ENCODE measurements around the gene PELI3.
"Not testable (repeated sequence)": the region's sequence is repeated elsewhere in the genome, so short reads cannot be mapped to it uniquely, and the experiment has no call there.

The PELI3 gene

GRCh38 chr11:66466225-66467033, at the start of gene PELI3:
TSS of gene PELI3 (plus strand) at chr11:66466905. CDS start at chr11:66468129, 1,224 bp downstream.
- peak; percentile 96 for DNase-seq

- DNase-seq = no peak
Observed at GRCh38 chr11:66417000-66417399, 49.7 kb upstream of the PELI3 start.

DNA sequence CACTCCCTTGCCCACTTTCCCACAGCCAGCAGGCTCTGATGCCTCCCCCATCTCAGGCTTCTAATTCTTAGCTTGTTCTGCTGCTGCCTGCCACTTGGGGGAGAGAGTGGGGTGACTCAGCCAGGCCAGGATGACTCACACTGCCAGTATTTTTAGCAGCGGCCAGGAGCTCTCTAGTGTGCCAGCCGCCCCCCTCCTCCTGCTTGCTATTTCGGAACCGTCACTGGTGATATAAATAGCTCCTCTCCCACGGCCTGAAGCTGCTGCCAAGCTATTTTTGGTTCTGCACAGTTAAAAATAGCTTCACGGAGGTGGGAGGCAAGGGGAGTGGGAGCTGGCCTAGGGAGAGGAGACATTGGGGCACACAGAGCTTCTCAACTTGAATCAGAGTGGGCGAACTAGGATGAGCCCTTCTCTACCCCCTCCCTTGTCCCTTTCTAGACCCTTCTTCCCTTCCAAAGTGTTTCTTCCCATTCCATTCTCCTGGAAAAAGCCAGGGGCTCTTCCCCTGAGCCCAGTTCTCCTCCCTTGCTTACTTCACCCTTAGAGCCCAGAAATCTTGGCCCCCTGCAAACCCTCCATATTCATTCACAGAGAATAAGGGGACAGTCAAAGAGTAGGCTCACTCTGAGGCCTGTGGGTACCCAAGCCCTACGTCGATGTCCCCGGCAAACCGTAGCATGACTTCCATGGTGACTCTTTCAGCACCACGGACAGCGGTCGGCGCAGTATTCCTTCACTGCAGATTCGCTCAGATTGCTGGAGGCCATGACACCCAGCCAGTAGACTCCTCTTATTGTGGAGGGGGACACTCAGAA, 48.3 kb upstream of the PELI3 start:
- DNase-seq = peak; percentile 91

GRCh38 chr11:66418986-66419308, 47.8 kb upstream of the PELI3 start:
- DNase-seq = no peak

GRCh38 chr11:66419825-66420224, 46.9 kb upstream of the PELI3 start:
- no peak for DNase-seq

GRCh38 chr11:66420671-66421476, 45.8 kb upstream of the PELI3 start, which contains the start of gene NPAS4:
TSS of gene NPAS4 (plus strand) at chr11:66421035. CDS start at chr11:66421180, 145 bp downstream.
- no peak for DNase-seq

DNA sequence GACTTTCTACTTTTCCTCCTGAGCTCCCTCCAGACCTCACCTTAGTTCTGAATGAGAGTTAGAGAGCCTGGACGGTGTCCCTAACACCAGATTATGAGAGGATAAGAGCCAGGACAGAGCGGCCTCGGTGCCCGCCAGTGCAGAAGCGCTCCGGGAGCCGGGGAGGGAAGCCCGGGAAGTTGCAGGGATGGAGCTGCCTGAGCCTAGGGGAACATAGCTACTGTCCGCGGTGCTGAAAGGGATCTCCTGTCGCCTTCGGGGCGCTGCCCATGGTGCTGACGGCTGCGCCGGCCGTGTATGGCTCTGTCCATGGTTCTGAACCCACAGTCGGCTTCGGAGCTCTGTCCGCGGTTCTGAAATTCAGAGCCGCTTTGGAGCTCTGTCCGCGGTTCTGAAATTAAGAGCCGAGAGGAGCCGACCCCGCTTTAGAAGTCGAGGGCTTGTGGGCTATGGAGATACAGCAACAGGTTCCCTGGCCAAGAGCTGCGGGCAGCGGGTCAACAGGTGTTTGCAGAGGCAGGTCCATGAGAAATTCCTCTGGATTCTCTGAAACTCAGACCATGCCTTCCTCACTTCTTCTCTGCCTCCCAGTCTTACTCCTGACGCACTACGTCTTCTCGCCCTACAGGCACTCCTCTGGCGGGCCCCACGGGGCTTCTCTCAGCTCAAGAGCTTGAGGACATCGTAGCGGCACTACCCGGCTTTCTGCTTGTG, 45.1 kb upstream of the PELI3 start:
- DNase-seq = peak; percentile 94

GRCh38 chr11:66426314-66426713, 40.4 kb upstream of the PELI3 start:
- no peak for DNase-seq

- DNase-seq = no peak
Observed at GRCh38 chr11:66428933-66429332, 37.8 kb upstream of the PELI3 start.

- peak; percentile 78 for DNase-seq
Observed at GRCh38 chr11:66429983-66430602, 36.6 kb upstream of the PELI3 start.

GRCh38 chr11:66431287-66431686, 35.4 kb upstream of the PELI3 start:
- not testable (repeated sequence) for DNase-seq

GRCh38 chr11:66431871-66432329, 34.8 kb upstream of the PELI3 start:
- DNase-seq = not testable (repeated sequence)

- DNase-seq = no peak
Observed at GRCh38 chr11:66432597-66432996, 34.1 kb upstream of the PELI3 start.

DNA sequence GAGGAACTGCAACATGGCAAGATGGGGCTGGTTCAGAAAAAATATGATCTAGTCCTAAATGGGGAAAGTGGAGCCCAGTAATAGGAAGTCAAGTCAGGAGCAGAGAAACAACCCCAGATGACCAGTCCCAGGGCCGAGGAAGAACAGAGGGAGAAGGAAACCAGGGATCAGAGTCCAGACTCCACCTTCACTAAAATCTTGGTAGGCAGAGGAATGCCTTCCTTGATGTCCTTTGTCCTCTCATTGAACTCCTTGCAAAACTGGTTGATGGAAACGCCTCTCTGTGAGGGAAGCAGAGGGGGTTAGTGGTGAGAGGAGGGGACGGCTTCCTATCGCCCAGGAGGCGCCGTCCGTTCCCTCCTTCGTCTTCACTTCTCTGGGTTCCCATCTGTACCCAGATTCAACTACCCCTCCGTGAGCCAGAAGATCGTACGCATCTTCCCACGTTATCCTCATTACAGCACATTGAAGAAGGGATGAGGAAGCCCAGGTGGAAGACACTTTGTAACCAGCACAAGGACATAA, 28.7 kb upstream of the PELI3 start:
- no peak for DNase-seq

- DNase-seq = peak; percentile 96
Observed at GRCh38 chr11:66438504-66439466, 27.9 kb upstream of the PELI3 start, which contains the start of gene MRPL11. TSS of gene MRPL11 (minus strand) at chr11:66438848. CDS start at chr11:66438754, 94 bp downstream.

DNA sequence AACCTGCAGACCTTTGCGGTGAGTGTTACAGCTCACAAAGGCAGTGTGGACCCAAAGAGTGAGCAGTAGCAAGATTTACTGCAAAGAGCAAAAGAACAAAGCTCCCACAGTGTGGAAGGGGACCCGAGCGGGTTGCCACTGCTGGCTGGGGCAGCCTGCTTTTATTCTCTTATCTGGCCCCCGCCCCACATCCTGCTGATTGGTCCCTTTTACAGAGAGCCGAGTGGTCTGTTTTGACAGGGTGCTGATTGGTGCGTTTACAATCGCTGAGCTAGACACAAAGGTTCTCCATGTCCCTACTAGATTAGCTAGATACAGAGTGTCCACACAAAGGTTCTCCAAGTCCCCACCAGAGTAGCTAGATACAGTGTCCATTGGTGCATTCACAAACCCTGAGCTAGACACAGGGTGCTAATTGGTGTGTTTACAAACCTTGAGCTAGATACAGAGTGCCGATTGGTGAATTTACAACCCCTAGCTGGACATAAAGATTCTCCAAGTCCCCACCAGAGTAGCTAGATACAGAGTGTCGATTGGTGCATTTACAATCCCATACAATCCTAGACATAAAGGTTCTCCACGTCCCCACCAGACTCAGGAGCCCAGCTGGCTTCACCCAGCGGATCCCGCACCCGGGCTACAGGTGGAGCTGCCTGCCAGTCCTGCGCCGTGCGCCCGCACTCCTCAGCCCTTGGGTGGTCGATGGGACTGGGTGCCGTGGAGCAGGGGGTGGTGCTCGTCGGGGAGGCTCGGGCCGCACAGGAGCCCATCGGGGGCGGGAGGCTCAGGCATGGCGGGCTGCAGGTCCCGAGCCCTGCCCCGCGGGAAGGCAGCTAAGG, 26.4 kb upstream of the PELI3 start:
- not testable (repeated sequence) for DNase-seq

DNA sequence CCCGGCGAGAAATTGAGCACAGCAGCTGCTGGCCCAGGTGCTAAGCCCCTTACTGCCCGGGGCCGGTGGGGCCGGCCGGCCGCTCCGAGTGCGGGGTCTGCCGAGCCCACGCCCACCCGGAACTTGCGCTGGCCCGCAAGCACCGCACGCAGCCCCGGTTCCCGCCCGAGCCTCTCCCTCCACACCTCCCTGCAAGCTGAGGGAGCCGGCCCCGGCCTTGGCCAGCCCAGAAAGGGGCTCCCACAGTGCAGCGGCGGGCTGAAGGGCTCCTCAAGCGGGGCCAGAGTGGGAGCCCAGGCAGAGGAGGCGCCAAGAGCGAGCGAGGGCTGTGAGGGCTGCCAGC, 25.8 kb upstream of the PELI3 start:
- not testable (repeated sequence) for DNase-seq

DNA sequence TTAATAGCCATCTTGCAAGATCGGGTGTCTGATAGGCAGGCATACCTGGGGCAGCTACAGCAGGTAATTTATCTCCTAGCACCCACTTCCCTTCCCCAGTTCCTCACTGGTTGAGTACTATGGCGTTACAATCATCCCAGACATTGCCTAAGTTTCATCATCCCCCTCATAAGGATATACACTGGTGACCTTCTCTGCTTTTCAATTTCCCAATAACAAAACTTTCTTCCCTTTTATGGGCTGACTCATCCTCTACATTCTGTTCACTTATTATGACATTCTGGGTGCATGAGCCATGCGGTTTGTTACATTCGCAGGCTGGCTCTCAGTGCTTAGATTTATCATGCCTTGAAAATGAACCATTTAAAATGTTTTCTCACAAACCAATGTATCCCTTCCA, 23.1 kb upstream of the PELI3 start:
- no peak for DNase-seq

- DNase-seq = no peak
Observed at GRCh38 chr11:66447012-66447411, 19.7 kb upstream of the PELI3 start.
